ENCODE measurements around the gene TBCCD1.

TBCCD1 gene

GRCh38 chr3:186605078-186605477, 37.9 kb upstream of the TBCCD1 start:
- TF ChIP-seq CTCF (IDR thresholded peaks at IDR 0.05; ENCODE audit: extremely low read depth, insufficient read depth, missing control alignments) = no peak
- no peak for DNase-seq (ENCODE audit: low spot score)
- in situ Hi-C loops (cut with MboI; ENCODE audit: low pct_unique_long_range_greater_than_20kb, low sequenced_read_pairs, unreplicated experiment) = no loop called here

- no peak for DNase-seq (ENCODE audit: low spot score)
- TF ChIP-seq CTCF (IDR thresholded peaks at IDR 0.05; ENCODE audit: extremely low read depth, insufficient read depth, missing control alignments) = no peak
- in situ Hi-C loops (cut with MboI; ENCODE audit: low pct_unique_long_range_greater_than_20kb, low sequenced_read_pairs, unreplicated experiment) = no loop called here
These were observed 36.0 kb upstream of the TBCCD1 start for GRCh38 chr3:186603159-186603558.

- DNase-seq (ENCODE audit: low spot score) = no peak
- in situ Hi-C loops (cut with MboI; ENCODE audit: low pct_unique_long_range_greater_than_20kb, low sequenced_read_pairs, unreplicated experiment) = no loop called here
- TF ChIP-seq CTCF (IDR thresholded peaks at IDR 0.05; ENCODE audit: extremely low read depth, insufficient read depth, missing control alignments) = no peak
These were observed 33.8 kb upstream of the TBCCD1 start for GRCh38 chr3:186600896-186601295.

GRCh38 chr3:186599785-186600166, 32.6 kb upstream of the TBCCD1 start:
- no peak for DNase-seq (ENCODE audit: low spot score)
- TF ChIP-seq CTCF (IDR thresholded peaks at IDR 0.05; ENCODE audit: extremely low read depth, insufficient read depth, missing control alignments) = no peak
- in situ Hi-C loops (cut with MboI; ENCODE audit: low pct_unique_long_range_greater_than_20kb, low sequenced_read_pairs, unreplicated experiment) = no loop called here

GRCh38 chr3:186599142-186599784, 32.1 kb upstream of the TBCCD1 start:
- in situ Hi-C loops (cut with MboI; ENCODE audit: low pct_unique_long_range_greater_than_20kb, low sequenced_read_pairs, unreplicated experiment) = no loop called here
- TF ChIP-seq CTCF (IDR thresholded peaks at IDR 0.05; ENCODE audit: extremely low read depth, insufficient read depth, missing control alignments) = no peak
- DNase-seq (ENCODE audit: low spot score) = no peak

- in situ Hi-C loops (cut with MboI; ENCODE audit: low pct_unique_long_range_greater_than_20kb, low sequenced_read_pairs, unreplicated experiment) = no loop called here
- no peak for TF ChIP-seq CTCF (IDR thresholded peaks at IDR 0.05; ENCODE audit: extremely low read depth, insufficient read depth, missing control alignments)
- no peak for DNase-seq (ENCODE audit: low spot score)
These were observed 31.6 kb upstream of the TBCCD1 start for GRCh38 chr3:186598794-186599141.
